Right ventricle myocardium inferior (tissue), 1 donor: ENCODE measurements around the gene MED7. TPM values are rescaled to one million over a fixed set of nuclear protein-coding genes. Genes with fewer than 3 reads are reported as not detected.
"Not testable (repeated sequence)": the region's sequence is repeated elsewhere in the genome, so short reads cannot be mapped to it uniquely, and the experiment has no call there.

Experiments
- ATAC-seq: fragments of 200-7000 bp; cut with Tn5 transposase; one replicate; pipeline ENCODE4 v1.9.1; 2020; ENCODE audit warnings: mild to moderate bottlenecking, moderate library complexity
- DNase-seq: peaks from one replicate; pipeline ENCODE4 v3.0.0; 2021; ENCODE audit errors: missing footprints
- intact Hi-C: fragments of 100-400 bp; cut with DNase I; formaldehyde crosslinking; loops from one replicate; pipeline ENCODE4 v1.11.0; 2022
- long read RNA-seq: library from polyadenylated mRNA; unstranded; transcript quantifications from one replicate; pipeline ENCODE4 v2.0.0, GENCODE V29; 2021
- total RNA-seq: library from RNA; stranded (reverse); fragmentation: NEBNext Ultra II Directional; extraction: Animal tissue kit (Norgen Biotek cat#: 25700); gene quantifications from one replicate; pipeline ENCODE4 v1.2.1, GENCODE V29; 2021
- donor health status: DM: no; HTN: yes; CAD: no; lungs with severe emphysema.

Gene MED7
- 9.0 TPM for total RNA-seq
- long read RNA-seq, transcript MED7-201 (2 exons, 2,402 nt), result major isoform, 6 of 6 reads
- long read RNA-seq, partial matches to known transcripts, result 0 of 6 reads
- long read RNA-seq, other reads (novel, unspliced or antisense), result 0 of 6 reads

GRCh38 chr5:157142317-157143126 lies at the start of gene MED7:
MED7 (minus strand) TSS chr5:157142865; CDS start chr5:157139431, 3,434 bp downstream.
- intact Hi-C loops, result no loop called here
- DNase-seq (peak; percentile 93), ATAC-seq (peak; percentile 99)

- intact Hi-C loops, result no loop called here
- no peak for DNase-seq
- no peak for ATAC-seq
Observed at GRCh38 chr5:157189223-157189622, 46.6 kb upstream of the MED7 start.

GRCh38 chr5:157188270-157188669 lies 45.6 kb upstream of the MED7 start:
- no peak for DNase-seq
- no peak for ATAC-seq
- intact Hi-C loops, result no loop called here

GRCh38 chr5:157187046-157187754 lies 44.5 kb upstream of the MED7 start:
- ATAC-seq, result no peak
- no peak for DNase-seq
- intact Hi-C loops, result no loop called here

GRCh38 chr5:157186309-157187045 lies 43.8 kb upstream of the MED7 start:
- DNase-seq, result no peak
- intact Hi-C loops, result no loop called here
- no peak for ATAC-seq

- ATAC-seq, DNase-seq, intact Hi-C loops: not testable (repeated sequence)
Observed at GRCh38 chr5:157185122-157185521, 42.5 kb upstream of the MED7 start.

- ATAC-seq (no peak), DNase-seq (no peak)
- intact Hi-C loops, result no loop called here
Observed at GRCh38 chr5:157184117-157184670, 41.5 kb upstream of the MED7 start.

- ATAC-seq, result no peak
- DNase-seq, result no peak
- intact Hi-C loops, result no loop called here
Observed at GRCh38 chr5:157182143-157182757, 39.6 kb upstream of the MED7 start.

GRCh38 chr5:157180374-157181264 lies 38.0 kb upstream of the MED7 start, which contains the start of gene ITK:
ITK (plus strand) TSS chr5:157180840; CDS start chr5:157180978, 138 bp downstream.
- DNase-seq (no peak), ATAC-seq (no peak)
- intact Hi-C loops, result no loop called here

- DNase-seq, result no peak
- intact Hi-C loops, result no loop called here
- no peak for ATAC-seq
Observed at GRCh38 chr5:157178966-157179365, 36.3 kb upstream of the MED7 start.

- DNase-seq, result no peak
- intact Hi-C loops, result no loop called here
- ATAC-seq, result no peak
Observed at GRCh38 chr5:157177953-157178352, 35.3 kb upstream of the MED7 start.

- DNase-seq (no peak), ATAC-seq (no peak)
- intact Hi-C loops, result no loop called here
Observed at GRCh38 chr5:157175071-157175612, 32.5 kb upstream of the MED7 start.

- ATAC-seq, result no peak
- DNase-seq, result no peak
- intact Hi-C loops, result no loop called here
Observed at GRCh38 chr5:157172403-157172802, 29.7 kb upstream of the MED7 start.

GRCh38 chr5:157168286-157168685 lies 25.6 kb upstream of the MED7 start:
- intact Hi-C loops, result no loop called here
- DNase-seq (no peak), ATAC-seq (no peak)

- intact Hi-C loops, result no loop called here
- ATAC-seq, result no peak
- no peak for DNase-seq
Observed at GRCh38 chr5:157167214-157167621, 24.6 kb upstream of the MED7 start.

GRCh38 chr5:157166214-157167213 lies 23.8 kb upstream of the MED7 start, which contains the start of gene GARIN3:
GARIN3 (minus strand) TSS chr5:157166264; CDS start chr5:157166168, 96 bp downstream.
- ATAC-seq (no peak), DNase-seq (no peak)
- intact Hi-C loops, result no loop called here
